Measurements from ENCODE around the gene MYL10. TPM values are rescaled to one million over a fixed set of nuclear protein-coding genes. Genes with fewer than 3 reads are reported as not detected.

MYL10 gene
- total RNA-seq, 3 donors from 2014 or later: not detected

DNA sequence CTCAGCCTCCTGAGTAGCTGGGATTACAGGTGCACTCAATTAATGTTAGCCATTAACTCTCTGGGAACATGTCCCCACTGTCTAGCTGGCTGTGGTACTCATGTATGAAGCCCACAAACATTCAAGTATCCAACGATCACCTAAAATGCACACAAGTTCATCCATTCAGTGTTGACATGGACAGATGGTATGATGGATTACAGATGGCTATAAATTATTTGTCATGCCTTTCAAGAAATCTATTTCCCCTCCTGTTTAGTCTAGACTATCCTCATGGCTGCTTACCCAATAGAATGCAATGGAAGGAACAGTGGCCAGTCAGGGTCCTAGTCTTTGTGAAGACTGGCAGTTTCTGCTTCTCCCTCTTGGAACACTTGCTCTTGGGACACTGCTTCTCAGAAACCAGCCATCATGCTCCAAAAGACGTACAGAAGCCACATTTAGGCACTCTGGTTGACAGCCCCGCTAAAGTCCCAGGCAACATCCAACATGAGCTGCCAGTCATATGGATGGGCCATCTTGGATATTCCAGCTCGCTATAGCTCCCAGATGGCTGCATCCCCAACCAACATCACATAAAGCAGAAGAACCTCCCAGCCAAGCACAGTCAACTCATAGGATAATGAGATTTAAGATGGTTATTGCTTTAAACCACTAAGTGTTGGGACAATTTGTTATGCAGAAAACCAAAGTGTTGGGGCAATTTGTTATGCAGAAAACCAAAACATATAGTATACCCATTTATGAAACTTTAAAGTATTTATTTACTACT is 33.1 kb downstream of the MYL10 start:
- H3K9me3 ChIP-seq: no peaks in the 10 kb centered on the region
- peaks cover 9% of the 10 kb centered on the region for H3K4me1 ChIP-seq (ENCODE audit: low read depth)
- TF ChIP-seq, protein P1, sequence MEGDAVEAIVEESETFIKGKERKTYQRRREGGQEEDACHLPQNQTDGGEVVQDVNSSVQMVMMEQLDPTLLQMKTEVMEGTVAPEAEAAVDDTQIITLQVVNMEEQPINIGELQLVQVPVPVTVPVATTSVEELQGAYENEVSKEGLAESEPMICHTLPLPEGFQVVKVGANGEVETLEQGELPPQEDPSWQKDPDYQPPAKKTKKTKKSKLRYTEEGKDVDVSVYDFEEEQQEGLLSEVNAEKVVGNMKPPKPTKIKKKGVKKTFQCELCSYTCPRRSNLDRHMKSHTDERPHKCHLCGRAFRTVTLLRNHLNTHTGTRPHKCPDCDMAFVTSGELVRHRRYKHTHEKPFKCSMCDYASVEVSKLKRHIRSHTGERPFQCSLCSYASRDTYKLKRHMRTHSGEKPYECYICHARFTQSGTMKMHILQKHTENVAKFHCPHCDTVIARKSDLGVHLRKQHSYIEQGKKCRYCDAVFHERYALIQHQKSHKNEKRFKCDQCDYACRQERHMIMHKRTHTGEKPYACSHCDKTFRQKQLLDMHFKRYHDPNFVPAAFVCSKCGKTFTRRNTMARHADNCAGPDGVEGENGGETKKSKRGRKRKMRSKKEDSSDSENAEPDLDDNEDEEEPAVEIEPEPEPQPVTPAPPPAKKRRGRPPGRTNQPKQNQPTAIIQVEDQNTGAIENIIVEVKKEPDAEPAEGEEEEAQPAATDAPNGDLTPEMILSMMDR (IDR thresholded peaks at IDR 0.05): no peak
- H3K4me3 ChIP-seq: no peak overlapping the region
- H3K36me3 ChIP-seq (ENCODE audit: low read depth): no peaks in the 10 kb centered on the region
- DNase-seq (no peak), ATAC-seq (no peak)
- intact Hi-C loops (cut with DNase I, micrococcal nuclease): no loop called here

DNA sequence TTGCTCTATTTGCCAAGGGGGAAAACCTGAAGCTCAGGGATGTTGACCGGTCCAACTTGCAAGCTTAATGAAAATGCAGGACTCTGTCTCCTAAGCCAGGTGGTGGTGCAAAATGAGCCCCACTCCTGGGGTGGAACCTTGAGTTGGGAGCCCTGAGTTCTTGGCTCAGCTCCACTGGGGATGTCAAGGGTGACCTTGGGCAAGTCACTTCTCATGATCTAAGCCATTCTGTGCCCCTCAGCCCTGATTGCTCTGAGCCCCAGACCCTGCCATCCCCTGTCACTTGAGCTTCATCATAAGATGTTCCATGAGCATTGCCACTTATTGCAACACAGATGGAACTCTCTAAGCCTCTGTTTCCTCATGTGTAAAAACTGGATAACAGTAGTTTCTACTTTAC is 33.9 kb downstream of the MYL10 start:
- no peak for DNase-seq
- no peak overlapping the region for H3K4me3 ChIP-seq
- TF ChIP-seq, protein P1 (IDR thresholded peaks at IDR 0.05): no peak
- H3K4me1 ChIP-seq (ENCODE audit: low read depth): peaks cover 9% of the 10 kb centered on the region
- no peaks in the 10 kb centered on the region for H3K9me3 ChIP-seq
- no peak for ATAC-seq
- intact Hi-C loops (cut with DNase I, micrococcal nuclease): no loop called here
- no peaks in the 10 kb centered on the region for H3K36me3 ChIP-seq (ENCODE audit: low read depth)

DNA sequence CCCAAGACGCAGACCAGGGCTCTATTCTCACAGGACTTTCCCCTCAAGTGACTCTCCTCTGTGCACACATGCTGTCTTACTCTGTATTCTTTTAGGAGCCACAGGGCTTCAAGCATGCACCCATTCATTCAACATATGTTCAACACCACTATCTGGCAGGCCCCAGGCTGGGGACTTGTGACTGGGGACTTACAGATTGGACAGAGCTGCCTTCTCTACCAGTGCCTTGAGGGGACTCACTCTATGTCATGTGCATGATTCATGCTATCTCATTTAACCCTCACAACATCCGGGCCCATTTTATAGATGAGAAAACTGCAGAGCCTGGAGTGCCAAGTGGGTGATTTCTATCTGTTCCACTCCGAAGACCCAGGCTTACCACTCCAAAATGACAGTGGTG is 34.3 kb downstream of the MYL10 start:
- TF ChIP-seq, protein P1 (IDR thresholded peaks at IDR 0.05): no peak

DNA sequence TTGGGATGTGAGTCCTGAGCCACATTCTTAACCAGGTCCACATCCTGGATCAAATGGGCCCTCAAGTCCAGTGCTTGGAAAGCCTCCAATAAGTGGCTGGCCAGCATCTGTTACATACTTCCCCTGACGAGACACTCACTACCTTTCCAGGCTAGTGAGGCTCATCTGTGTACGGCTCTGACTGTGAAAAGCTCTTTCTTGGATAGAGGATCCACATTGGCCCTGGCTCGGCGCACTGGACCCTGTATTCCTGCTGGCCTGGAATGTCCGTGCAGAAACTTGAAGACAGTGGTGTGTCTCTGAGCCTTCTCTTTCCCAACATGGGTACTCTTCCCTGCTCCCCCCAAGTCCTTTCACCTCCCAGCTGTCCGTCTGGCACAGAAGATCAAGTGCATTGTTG is 35.5 kb downstream of the MYL10 start:
- intact Hi-C loops (cut with DNase I, micrococcal nuclease): no loop called here

More for the DNA sequence above, 34.3 kb downstream of the MYL10 start:
- Histone ChIP-seq H3K36me3 (ENCODE audit: low read depth) (no peaks in the 10 kb centered on the region), H3K4me1 (ENCODE audit: low read depth) (peaks cover 9% of the 10 kb centered on the region), H3K4me3 (no peak overlapping the region), H3K9me3 (no peaks in the 10 kb centered on the region)
- DNase-seq (no peak), ATAC-seq (no peak)
- intact Hi-C loops (cut with DNase I, micrococcal nuclease): no loop called here

DNA sequence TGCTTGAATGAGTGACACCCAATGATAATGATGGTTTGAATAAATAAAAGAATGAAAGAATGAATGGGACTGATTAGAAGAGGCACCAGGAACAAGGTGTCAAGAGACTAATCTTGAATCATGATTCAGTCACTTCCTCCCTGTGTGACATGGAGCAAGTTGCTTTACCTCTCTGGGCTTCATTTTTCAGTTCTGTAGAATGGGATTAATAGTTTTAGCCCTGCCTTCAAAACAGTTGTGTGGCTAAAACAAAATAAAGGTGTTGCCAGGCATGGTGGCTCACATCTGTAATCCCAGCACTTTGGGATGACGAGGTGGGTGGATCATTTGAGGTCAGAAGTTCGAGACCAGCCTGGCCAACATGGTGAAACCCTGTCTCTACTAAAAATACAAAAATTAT is 37.6 kb downstream of the MYL10 start:
- H3K9me3 ChIP-seq: no peaks in the 10 kb centered on the region
- no peaks in the 10 kb centered on the region for H3K4me1 ChIP-seq (ENCODE audit: low read depth)
- DNase-seq (no peak), ATAC-seq (no peak)
- TF ChIP-seq, protein P1 (IDR thresholded peaks at IDR 0.05): no peak
- intact Hi-C loops (cut with DNase I, micrococcal nuclease): no loop called here
- no peak overlapping the region for H3K4me3 ChIP-seq
- H3K36me3 ChIP-seq (ENCODE audit: low read depth): no peaks in the 10 kb centered on the region

More for the DNA sequence above, 35.5 kb downstream of the MYL10 start:
- TF ChIP-seq, protein P1 (IDR thresholded peaks at IDR 0.05): no peak
- peaks cover 4% of the 10 kb centered on the region for H3K4me1 ChIP-seq (ENCODE audit: low read depth)
- ATAC-seq: no peak
- no peak for DNase-seq
- H3K36me3 ChIP-seq (ENCODE audit: low read depth): no peaks in the 10 kb centered on the region
- no peak overlapping the region for H3K4me3 ChIP-seq
- H3K9me3 ChIP-seq: no peaks in the 10 kb centered on the region

All from mucosa of descending colon (tissue), 3 donors.